GM19193 (cell line): ENCODE measurements around the gene LSM2.

ENCODE experiments used
- POLR2A ChIP-seq: IDR thresholded peaks from 4 replicates; pipeline ENCODE4 v1.6.1; 2011; ENCODE audit not compliant: insufficient read depth, insufficient read length; ENCODE audit errors: extremely low read depth

The LSM2 gene

DNA sequence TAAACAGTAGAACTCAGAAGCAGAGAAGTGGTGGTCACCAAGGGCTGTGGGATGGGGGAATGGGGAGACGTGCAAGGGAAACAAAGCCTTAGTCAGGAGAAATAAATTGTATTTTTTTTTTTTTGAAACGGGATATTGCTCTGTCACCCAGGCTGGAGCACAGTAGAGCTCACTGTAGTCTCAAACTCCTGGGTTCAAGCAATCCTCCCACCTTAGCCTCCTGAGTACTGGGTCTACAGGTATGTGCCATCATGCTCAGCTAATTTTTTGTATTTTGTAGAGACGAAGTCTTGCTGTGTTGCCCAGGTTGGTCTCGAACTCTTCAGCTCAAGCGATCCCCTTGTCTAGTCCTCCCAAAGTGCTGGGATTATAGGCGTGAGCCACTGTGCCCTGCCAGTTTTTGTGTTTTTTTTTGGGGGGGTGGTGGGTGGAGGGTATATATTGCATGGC, 24.1 kb upstream of the LSM2 start:
- no peak for TF ChIP-seq POLR2A

DNA sequence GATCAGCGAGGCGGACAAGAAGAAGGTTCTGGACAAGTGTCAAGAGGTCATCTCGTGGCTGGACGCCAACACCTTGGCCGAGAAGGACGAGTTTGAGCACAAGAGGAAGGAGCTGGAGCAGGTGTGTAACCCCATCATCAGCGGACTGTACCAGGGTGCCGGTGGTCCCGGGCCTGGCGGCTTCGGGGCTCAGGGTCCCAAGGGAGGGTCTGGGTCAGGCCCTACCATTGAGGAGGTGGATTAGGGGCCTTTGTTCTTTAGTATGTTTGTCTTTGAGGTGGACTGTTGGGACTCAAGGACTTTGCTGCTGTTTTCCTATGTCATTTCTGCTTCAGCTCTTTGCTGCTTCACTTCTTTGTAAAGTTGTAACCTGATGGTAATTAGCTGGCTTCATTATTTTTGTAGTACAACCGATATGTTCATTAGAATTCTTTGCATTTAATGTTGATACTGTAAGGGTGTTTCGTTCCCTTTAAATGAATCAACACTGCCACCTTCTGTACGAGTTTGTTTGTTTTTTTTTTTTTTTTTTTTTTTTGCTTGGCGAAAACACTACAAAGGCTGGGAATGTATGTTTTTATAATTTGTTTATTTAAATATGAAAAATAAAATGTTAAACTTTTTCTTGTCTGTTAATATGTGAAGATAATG, 23.0 kb upstream of the LSM2 start:
- no peak for TF ChIP-seq POLR2A

DNA sequence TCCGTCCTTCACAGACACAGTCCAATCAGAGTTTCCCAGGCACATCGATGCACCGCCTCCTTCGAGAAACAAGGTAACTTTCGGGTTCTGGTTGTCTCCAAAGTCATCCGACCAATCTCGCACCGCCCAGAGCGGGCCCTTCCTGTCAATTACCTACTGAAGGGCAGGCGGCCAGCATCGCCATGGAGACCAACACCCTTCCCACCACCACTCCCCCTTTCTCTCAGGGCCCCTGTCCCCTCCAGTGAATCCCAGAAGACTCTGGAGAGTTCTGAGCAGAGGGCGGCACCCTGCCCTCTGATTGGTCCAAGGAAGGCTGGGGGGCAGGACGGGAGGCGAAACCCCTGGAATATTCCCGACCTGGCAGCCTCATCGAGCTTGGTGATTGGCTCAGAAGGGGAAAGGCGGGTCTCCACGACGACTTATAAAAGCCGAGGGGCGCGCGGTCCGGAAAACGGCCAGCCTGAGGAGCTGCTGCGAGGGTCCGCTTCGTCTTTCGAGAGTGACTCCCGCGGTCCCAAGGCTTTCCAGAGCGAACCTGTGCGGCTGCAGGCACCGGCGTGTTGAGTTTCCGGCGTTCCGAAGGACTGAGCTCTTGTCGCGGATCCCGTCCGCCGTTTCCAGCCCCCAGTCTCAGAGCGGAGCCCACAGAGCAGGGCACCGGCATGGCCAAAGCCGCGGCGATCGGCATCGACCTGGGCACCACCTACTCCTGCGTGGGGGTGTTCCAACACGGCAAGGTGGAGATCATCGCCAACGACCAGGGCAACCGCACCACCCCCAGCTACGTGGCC, 20.7 kb upstream of the LSM2 start, which contains the start of gene HSPA1B:
HSPA1B (plus strand) TSS at position 453 of the 794 bp plus-strand sequence; CDS start at position 666, 213 bp downstream.
- TF ChIP-seq POLR2A, result peak; percentile 99

DNA sequence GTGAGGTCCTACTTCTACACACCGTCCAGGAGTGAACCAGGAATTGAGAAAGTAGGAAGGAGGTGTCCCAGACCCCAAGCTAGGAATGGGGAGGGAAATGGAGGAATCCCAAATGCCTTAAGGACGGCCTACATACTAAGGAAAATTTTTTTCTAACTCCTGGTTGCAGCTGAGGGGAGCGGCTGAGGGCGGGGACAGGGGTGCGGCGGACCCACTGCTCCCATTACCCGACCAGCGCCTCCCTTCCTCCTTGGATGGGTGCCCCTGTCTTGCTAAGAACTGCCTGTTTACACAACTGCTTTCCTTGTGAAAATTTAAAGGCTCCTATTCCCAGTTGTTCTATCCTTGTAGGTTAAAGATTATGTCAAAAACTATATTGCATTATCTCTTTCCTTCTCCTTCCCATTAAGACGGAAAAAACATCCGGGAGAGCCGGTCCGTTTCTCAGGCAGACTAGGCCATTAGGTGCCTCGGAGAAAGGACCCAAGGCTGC, 20.1 kb upstream of the LSM2 start:
- TF ChIP-seq POLR2A, result peak; percentile 46

DNA sequence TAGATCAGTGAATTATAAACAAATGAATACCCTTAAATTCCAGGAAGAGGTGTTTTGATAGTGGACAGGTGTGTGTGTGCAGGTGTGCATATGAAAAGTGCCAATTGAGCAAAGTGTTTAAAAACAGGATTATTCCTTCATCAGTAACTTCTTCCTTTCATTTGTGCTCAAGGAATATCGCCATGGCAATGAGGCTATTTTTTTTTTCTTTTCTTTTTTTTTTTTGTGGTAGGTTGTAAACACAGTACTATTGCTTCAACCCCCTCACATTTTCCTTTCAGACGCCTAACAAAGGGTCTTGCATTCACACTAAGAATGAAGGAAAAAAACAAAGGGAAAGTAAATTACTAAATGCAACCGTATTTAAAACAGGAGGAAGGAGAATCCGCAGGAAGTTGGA, 18.8 kb upstream of the LSM2 start:
- TF ChIP-seq POLR2A, result no peak

DNA sequence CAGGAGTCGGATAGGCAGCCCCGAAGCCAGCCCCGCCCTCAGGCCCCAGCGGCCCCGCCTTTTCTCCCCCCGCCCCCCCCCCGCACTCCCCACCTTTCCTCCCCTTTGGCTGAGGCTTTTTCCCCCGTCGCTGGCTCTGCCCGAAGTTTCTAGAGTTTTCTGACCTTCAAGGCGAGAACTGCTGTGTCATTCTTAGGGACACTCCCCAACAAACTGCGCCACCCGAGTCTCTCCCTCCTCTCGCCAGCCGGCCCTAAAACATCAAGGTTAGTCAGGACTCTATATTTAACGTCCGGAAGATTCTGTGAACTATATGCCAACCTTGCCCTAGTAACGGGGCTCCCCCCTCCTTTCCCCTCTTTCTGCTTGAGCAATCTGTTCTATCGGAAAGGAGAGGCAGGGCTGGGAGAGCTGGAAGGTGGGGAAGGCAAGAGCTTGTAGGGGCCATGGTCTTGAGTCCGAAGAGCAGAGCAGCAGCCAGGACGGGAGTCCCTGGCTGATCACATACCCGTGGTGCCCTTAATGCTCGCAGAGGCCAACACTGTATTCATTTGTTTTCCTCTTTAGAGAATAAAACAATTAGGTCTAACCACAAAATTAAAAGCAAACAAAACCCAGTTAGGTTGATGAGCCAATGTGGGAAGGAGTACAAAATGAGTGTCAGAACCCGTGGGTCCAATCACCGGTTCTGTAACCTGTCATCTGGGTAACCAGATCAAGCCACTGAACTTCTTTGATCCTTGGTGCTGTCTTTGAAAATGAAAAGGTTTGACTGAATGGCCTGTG, 15.5 kb upstream of the LSM2 start:
- TF ChIP-seq POLR2A, result peak; percentile 11

DNA sequence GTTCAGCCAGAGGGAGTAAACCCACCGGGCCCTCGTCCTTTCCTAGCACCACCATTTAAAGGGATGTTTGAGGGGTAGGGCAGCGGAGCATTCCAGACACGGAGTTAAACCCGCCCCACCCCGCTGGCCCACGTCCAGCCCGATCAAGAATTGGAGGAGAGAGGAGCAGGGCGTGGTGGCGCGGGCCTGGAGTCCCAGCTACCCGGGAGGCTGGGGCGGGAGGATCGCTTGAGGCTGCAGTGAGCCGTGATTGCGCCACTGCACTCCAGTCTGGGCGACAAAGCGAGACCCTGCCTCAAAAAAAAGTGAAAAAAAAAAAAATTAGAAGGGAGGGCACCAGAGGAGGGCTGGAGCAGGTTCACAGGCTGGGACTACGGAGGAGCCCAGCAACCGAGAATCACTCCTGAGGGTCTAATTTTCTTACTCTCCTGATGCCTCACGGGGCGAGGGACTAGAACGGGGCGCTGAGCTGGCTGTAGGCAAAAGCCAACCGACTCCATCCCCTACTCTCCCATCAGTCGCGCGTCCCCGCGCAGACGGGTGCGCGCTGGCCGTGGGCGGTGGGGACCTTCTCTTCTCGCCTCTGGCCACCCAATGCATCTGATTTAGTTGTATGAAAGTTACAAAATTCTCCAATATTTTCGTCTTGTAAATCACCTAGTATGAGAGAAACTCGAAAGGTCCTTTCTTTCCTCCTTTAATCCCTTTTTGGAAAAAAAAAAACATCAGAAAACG, 14.7 kb upstream of the LSM2 start:
- peak; percentile 82 for TF ChIP-seq POLR2A

DNA sequence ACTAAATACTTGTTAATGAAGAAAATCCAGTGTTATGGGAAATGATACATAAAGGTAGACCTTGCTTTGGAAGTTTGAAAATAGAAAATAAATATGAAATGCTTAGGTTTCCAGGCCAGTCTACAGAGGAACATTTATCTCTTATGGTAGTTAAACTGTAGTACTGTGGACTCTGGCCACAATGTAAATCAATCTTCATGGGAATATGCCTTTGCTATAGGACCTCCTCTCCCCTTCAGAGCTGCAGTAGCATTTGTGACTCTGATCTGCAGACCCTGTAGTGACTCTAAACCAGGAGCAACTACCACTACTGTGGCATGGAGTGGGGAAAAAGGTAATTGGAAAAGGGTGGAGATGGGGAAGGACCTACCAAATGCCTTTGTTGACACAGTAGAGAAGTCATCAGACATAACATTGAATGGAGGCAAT, 13.1 kb upstream of the LSM2 start:
- TF ChIP-seq POLR2A, result no peak

DNA sequence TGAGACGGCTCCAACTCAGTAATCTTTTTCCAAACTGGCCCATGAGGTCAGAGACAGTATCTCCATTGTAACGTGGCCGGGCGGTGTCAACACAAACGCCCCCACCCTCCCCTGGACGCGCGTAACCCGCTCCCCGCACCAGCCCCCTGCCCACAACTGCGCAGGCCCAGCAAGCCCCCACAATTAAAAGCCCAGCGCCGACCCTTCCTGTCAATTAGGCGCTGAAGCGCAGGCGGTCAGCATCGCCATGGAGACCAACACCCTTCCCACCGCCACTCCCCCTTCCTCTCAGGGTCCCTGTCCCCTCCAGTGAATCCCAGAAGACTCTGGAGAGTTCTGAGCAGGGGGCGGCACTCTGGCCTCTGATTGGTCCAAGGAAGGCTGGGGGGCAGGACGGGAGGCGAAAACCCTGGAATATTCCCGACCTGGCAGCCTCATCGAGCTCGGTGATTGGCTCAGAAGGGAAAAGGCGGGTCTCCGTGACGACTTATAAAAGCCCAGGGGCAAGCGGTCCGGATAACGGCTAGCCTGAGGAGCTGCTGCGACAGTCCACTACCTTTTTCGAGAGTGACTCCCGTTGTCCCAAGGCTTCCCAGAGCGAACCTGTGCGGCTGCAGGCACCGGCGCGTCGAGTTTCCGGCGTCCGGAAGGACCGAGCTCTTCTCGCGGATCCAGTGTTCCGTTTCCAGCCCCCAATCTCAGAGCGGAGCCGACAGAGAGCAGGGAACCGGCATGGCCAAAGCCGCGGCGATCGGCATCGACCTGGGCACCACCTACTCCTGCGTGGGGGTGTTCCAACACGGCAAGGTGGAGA, 8.5 kb upstream of the LSM2 start, which contains the start of the genes HSPA1A and HSPA1L:
HSPA1A (plus strand) TSS at position 519 of the 814 bp plus-strand sequence; CDS start at position 733, 214 bp downstream.
HSPA1L (minus strand) TSS at position 259 of the 814 bp plus-strand sequence. CDS start 3,311 bp downstream, outside the sequence.
- peak; percentile 82 for TF ChIP-seq POLR2A

DNA sequence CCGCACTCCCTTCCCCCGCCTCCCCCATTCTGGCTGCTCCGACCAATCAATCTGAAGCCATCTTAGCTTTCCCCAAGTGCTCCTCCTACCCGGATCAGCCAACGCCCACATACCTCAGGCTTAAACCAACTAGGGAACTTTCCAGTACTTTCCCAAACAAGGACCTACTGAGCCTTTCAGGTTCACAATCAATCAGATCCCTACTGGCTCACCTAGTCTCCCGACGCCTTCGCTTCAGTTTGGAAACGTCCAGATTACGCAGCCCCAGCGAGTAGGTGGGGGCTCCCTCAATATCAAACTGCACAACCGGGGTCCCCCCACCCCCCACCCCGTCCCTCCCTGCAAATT, 7.9 kb upstream of the LSM2 start:
- no peak for TF ChIP-seq POLR2A

DNA sequence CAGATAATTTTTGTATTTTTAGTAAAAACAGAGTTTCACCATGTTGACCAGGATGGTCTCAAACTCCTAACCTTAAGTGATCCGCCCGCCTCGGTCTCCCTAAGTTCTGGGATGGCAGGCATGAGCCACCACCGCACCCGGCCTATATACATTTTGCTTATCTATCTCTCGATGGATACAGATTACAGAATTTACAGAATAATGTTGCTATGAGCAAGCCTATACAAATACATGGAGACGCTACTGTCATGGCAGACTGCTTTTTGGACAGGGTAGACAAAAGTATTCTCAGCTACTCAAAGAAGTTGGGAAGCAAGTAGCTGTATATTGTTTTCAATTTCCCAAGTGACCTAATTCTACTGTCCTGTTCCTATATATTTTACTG, 6.7 kb upstream of the LSM2 start:
- no peak for TF ChIP-seq POLR2A

DNA sequence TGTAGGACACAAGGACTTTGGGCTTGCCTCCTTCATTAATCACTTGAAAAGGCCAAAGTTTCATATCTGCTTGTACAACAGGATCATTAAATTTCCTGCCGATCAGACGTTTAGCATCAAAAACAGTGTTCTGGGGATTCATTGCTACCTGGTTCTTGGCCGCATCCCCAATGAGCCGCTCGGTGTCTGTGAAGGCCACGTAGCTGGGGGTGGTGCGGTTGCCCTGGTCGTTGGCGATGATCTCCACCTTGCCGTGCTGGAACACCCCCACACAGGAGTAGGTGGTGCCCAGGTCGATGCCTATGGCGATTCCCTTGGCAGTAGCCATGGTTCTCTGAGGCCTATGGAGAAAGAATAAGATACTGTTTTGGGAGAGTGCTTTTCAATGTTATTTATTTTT, 4.9 kb upstream of the LSM2 start:
- TF ChIP-seq POLR2A, result no peak

DNA sequence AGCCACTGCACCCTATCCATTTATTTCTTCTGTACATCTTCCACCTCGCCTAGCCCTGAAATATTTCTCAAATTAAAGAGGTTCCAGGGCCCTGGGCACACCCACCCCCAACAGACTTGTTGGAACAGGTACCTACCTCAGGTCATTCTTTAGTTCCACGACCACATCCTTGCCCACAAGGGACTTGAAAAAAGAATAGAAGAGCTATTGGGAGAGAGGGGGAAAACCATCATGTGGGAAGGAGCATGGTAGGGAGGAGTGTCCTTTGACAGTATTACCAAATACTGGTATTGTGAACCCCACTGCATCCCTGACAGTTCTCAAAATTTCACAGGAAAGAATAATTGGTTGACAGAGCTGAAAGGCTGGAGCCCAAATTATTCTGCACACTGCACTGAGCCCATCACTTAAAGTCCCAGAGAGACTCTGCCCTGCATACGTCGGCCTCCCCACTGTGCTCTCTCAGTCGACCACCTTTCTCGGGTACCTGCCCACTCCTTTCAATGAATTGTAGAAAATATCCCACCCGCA, 762 bp downstream of the LSM2 start:
- no peak for TF ChIP-seq POLR2A
